Esophagus (tissue), 2 donors: ENCODE results near the gene IMMP2L. TPM values are rescaled to one million over a fixed set of nuclear protein-coding genes. Genes with fewer than 3 reads are reported as not detected.

ENCODE experiments used
- H3K27ac ChIP-seq, 2 donors: one replicate each; pipeline ENCODE4 v1.5.1; 2013; ENCODE audit warnings: low read depth in 2 of 2, mild to moderate bottlenecking in 2 of 2, inconsistent platforms in 1 of 2, low read length in 1 of 2, moderate library complexity in 1 of 2
- H3K27me3 ChIP-seq, 2 donors: one replicate each; pipeline ENCODE4 v1.6.1; 2013; ENCODE audit warnings: low read length in 2 of 2, control low read depth in 1 of 2, mild to moderate bottlenecking in 1 of 2; ENCODE audit not compliant: insufficient read depth in 2 of 2, control insufficient read depth in 1 of 2
- H3K36me3 ChIP-seq, 2 donors: one replicate each; pipeline ENCODE4 v1.6.1; 2013; ENCODE audit warnings: low read length in 1 of 2; ENCODE audit not compliant: control insufficient read depth in 2 of 2, insufficient read depth in 2 of 2
- H3K4me1 ChIP-seq, 2 donors: one replicate each; pipeline ENCODE4 v1.6.1; 2013; ENCODE audit warnings: low read length in 1 of 2; ENCODE audit not compliant: control insufficient read depth in 2 of 2, insufficient read depth in 2 of 2
- H3K4me3 ChIP-seq, 2 donors: one replicate each; pipeline ENCODE4 v1.5.1; 2013; ENCODE audit warnings: low read length in 2 of 2, mild to moderate bottlenecking in 2 of 2, low read depth in 1 of 2, moderate library complexity in 1 of 2
- H3K9me3 ChIP-seq, 2 donors: one replicate each; pipeline ENCODE4 v1.6.1; 2013; ENCODE audit warnings: mild to moderate bottlenecking in 2 of 2, low read depth in 1 of 2, low read length in 1 of 2, moderate library complexity in 1 of 2; ENCODE audit not compliant: control insufficient read depth in 2 of 2, insufficient read depth in 1 of 2
- WGBS, 2 donors: extraction: QIAGEN DNeasy Blood & Tissue Kit; methylation state at CpG; one replicate each; pipeline ENCODE4 v1.1.7; 2013; 5-methylcytosine and 5-hydroxymethylcytosine counted together
- polyA plus RNA-seq, 2 donors: library from polyadenylated mRNA; stranded (reverse); fragments of 200-250 nt; gene quantifications; one replicate each; pipeline ENCODE4 v1.2.3, GENCODE V29; 2013
- donor health status: healthy with polysubstance abuse.
- donor health status: Bipolar disorder and iron deficiency.

Gene IMMP2L
- polyA plus RNA-seq, 2 donors: 6.5 to 14.5 TPM

DNA sequence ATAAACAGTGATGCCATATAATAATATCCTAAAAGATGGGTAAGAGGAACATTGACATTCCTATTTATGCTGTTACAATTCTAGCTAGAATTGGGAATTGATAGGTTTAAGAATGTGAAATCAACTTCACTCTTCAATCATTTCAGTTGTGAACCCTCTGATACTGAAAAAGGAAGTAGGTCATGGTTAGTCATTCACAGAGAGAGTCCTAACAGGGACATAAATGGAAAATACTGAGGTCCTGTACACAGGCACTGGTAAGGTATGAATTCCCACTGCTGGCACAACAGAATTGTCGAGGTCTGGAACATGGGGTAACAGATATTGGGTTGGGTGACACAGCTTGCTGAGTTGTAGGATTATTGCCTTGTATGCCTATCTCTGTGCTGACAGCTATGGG lies 760.8 kb downstream of the IMMP2L start:
- no peak overlapping the region for H3K4me3 ChIP-seq
- 63 to 90% methylated on average over 1 of the region's 1 CpG for WGBS, 2 donors
- H3K36me3 ChIP-seq: no peaks in the 10 kb centered on the region
- H3K4me1 ChIP-seq: no peaks in the 10 kb centered on the region
- H3K9me3 ChIP-seq: no peaks in the 10 kb centered on the region
- no peaks in the 10 kb centered on the region for H3K27me3 ChIP-seq
- no peak overlapping the region for H3K27ac ChIP-seq

DNA sequence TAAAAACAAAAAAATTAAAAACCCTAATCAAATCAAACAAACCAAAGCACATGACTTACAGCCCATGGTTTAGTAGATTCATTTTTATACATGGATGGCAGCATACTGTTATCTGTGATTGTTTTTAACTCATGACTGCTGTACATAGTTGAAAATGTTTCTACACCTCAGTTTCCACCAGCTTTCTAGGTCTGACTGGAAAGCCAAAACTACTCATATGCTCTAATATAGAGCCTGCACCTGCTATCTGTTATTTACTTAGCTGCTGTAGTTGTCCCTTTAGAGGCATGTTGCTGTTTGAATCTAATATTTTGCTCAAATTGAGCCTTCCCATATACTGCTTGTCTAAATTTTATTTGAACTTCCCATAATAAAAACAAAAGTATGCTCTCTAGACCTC lies 761.3 kb downstream of the IMMP2L start:
- Histone ChIP-seq H3K27me3 (no peaks in the 10 kb centered on the region), H3K4me1 (no peaks in the 10 kb centered on the region), H3K27ac (no peak overlapping the region), H3K36me3 (no peaks in the 10 kb centered on the region), H3K9me3 (no peaks in the 10 kb centered on the region), H3K4me3 (no peak overlapping the region)

DNA sequence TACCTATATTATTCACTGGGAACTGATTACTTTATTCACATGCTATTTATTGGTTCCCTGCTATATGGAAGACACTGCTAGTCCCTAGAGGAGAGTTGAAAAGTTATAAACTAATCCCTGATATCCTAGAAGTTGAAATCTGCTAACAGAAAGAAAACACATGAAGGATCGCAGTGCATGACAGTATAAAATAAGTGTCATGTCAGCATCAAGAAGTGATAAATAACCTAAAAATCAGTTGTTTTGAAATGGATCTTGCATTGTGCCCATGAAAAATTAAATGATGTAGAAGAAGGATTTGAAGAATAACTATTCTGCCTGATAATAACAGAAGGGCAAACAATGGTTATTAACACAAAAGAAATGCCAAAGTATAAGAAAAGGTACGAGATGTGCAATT lies 764.6 kb downstream of the IMMP2L start:
- Histone ChIP-seq H3K36me3 (no peaks in the 10 kb centered on the region), H3K27ac (no peak overlapping the region), H3K4me1 (no peaks in the 10 kb centered on the region), H3K27me3 (no peaks in the 10 kb centered on the region), H3K4me3 (no peak overlapping the region), H3K9me3 (no peaks in the 10 kb centered on the region)
- WGBS, 2 donors: 92 to 93% methylated on average over 2 of the region's 2 CpGs

DNA sequence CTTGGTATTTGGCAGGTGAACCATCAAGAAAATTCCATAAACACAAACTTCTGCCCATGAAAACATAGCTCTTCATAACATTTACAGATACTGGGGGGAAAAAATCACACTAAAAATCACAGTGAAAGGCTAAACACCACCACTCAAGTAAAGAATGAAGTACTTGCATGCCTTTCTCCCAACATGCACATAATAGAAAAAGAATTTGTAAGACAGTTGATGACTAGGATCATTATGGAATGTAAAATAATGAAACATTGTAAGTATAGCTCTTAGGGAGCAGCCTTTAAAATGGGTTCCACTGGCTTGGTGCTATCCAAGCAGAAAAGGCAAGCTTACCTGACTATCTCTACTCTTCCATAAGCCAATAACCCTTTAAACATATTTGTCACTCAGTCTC lies 771.3 kb downstream of the IMMP2L start:
- Histone ChIP-seq H3K4me3 (no peak overlapping the region), H3K9me3 (no peaks in the 10 kb centered on the region), H3K27me3 (no peaks in the 10 kb centered on the region), H3K4me1 (no peaks in the 10 kb centered on the region), H3K27ac (no peak overlapping the region), H3K36me3 (no peaks in the 10 kb centered on the region)

DNA sequence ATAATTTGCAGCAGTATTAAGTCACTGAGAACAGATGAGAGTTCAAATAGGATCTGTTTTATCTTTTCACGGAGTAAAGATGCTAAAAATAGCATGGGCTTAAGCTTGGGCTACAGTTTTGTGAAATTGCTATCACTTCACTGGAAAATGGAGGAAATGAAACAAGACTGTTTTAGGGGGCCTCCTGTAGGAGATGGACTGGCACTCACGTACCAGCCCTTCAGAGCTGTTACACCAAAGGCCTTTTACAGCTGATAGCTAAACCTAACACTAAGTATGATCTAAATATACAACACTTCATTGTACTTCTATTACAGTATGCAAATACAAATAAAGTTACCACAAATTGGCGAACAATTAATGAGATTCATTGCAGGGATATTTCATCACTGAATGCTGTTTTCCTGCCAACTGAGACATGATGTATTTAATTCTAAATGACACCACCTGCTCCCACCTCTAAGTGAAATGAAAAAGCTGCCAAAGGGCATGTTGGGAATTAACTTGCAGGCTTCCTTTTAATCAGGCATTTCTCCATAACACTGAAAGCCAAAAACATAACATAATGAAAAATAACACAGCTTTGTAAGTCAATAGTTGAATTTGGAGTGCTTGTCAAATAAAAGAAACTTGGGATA lies 775.8 kb downstream of the IMMP2L start:
- 41 to 55% methylated on average over 3 of the region's 3 CpGs for WGBS, 2 donors
- no peaks in the 10 kb centered on the region for H3K4me1 ChIP-seq
- no peak overlapping the region for H3K27ac ChIP-seq
- no peak overlapping the region for H3K4me3 ChIP-seq
- H3K27me3 ChIP-seq: no peaks in the 10 kb centered on the region
- H3K36me3 ChIP-seq: no peaks in the 10 kb centered on the region
- H3K9me3 ChIP-seq: no peaks in the 10 kb centered on the region

DNA sequence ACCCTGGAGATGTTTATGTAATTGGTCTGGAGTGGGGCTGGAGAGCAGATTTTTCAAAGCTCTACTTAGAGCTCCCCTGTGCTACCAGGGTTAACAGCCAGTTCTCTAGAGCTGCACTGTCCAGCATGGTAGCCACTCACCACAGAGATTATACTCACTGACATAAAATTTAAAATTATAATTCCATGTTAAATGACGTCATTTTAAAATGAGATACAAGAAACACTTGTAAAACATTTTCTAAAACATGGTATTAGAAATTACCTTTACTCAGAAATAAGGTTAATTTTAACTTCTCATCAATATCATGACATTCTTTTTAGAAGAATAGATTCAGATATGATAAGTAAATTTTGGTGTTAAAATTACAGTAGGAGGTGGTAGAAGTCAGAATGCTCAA lies 777.5 kb downstream of the IMMP2L start:
- no peaks in the 10 kb centered on the region for H3K36me3 ChIP-seq
- 91 to 95% methylated on average over 1 of the region's 1 CpG for WGBS, 2 donors

DNA sequence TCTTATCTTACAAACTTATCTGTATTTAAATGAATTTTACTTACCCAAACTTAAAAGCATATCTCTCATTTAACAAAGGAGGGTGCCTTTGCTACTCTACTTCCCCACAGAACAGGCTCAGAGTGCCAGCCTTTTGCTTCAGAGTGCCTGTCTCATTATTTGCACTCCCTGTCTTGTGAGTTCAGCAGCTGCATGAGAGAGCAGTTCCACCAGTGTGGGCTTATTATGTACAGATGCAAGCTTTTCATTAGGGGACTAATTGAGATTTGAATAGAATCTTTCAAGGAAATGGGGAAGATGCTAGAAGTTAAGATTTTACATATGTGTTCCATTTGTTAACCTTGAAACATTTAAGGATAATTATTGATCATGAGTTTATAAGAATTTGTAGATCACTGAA lies 781.6 kb downstream of the IMMP2L start:
- Histone ChIP-seq H3K36me3 (no peaks in the 10 kb centered on the region), H3K27me3 (no peaks in the 10 kb centered on the region), H3K27ac (no peak overlapping the region), H3K4me1 (no peaks in the 10 kb centered on the region), H3K4me3 (no peak overlapping the region), H3K9me3 (no peaks in the 10 kb centered on the region)

More for the DNA sequence above, 777.5 kb downstream of the IMMP2L start:
- no peak overlapping the region for H3K4me3 ChIP-seq
- no peaks in the 10 kb centered on the region for H3K9me3 ChIP-seq
- H3K27ac ChIP-seq: no peak overlapping the region
- no peaks in the 10 kb centered on the region for H3K27me3 ChIP-seq
- no peaks in the 10 kb centered on the region for H3K4me1 ChIP-seq

DNA sequence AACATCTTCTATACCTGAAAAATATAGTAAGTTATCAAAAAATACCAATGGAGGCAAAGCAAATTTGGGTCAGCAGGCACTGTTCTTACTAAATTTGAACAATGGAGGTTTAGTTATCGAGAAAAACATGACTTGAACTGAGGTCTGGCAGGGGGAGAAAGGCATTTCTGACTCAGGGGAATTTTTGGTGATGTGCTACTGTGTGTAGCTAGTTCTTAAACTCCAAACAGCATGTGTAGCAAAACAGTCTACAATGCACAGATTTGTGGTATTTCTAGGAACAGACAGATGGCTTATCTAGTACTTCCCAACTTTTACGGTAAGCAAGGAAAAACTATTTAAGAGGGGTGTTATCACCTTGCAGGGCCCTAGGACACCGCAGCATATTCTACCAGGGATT lies 783.0 kb downstream of the IMMP2L start:
- 85 to 91% methylated on average over 3 of the region's 3 CpGs for WGBS, 2 donors
- Histone ChIP-seq H3K27me3 (no peaks in the 10 kb centered on the region), H3K27ac (no peak overlapping the region), H3K36me3 (no peaks in the 10 kb centered on the region), H3K4me1 (no peaks in the 10 kb centered on the region), H3K4me3 (no peak overlapping the region), H3K9me3 (no peaks in the 10 kb centered on the region)

DNA sequence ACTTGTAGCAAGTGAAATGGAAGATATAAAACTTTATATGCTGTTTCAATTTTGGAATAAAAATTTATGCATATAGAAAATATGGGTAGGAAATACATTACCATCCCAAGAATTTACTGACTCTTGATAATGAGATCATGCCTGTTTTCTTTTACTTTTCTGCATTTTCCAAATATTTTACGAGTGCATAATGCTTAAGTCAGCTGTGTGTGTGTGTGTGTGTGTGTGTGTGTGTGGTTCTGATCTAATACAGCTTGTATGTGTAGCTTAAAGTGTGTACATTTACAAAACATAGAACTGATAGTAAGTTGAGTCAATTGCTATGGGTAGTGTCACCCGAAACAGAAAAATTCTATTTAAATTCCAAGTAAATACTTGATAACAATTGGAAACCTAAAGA lies 787.2 kb downstream of the IMMP2L start:
- H3K4me1 ChIP-seq: no peaks in the 10 kb centered on the region
- no peak overlapping the region for H3K4me3 ChIP-seq
- H3K27me3 ChIP-seq: no peaks in the 10 kb centered on the region
- no peaks in the 10 kb centered on the region for H3K36me3 ChIP-seq
- H3K9me3 ChIP-seq: no peaks in the 10 kb centered on the region
- WGBS, 2 donors: 91 to 92% methylated on average over 2 of the region's 2 CpGs
- no peak overlapping the region for H3K27ac ChIP-seq

DNA sequence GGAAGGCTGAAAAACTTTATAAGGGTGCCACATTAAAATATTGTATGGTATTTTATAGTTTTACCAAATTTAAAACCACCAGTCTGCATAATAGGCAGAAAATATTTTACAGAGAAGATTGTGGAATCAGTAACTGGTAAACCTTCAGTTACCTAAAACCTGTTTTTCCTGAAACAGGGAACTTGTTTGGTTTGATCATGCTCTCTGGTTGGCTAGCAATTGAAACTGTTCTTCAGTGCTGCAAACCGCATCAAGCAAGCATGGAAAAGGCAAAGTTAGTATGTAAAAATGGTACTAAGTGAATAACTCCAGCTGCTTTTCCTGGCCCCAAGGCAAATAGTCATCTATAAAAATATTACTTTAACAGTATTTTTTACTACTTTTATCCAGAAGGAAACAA lies 788.2 kb downstream of the IMMP2L start:
- Histone ChIP-seq H3K27me3 (no peaks in the 10 kb centered on the region), H3K4me1 (no peaks in the 10 kb centered on the region), H3K9me3 (no peaks in the 10 kb centered on the region), H3K27ac (no peak overlapping the region), H3K4me3 (no peak overlapping the region), H3K36me3 (no peaks in the 10 kb centered on the region)
- WGBS, 2 donors: 54 to 64% methylated on average over 1 of the region's 1 CpG
